ENCODE results near the gene QSER1. TPM values are rescaled to one million over a fixed set of nuclear protein-coding genes. Genes with fewer than 3 reads are reported as not detected.

QSER1 gene
- total and polyA plus RNA-seq, 2 experiments from 2014 or later, result 29.4 to 132 TPM

- H4K20me1 ChIP-seq (replicated peaks; ENCODE audit: insufficient read depth), result peaks cover 53% of the 10 kb centered on the region
- Mint-ChIP-seq H3K9me3 (no peaks in the 10 kb centered on the region), H3K36me3 (ENCODE audit: low read depth) (peaks cover 16% of the 10 kb centered on the region; the same call in 2 of the 3 replicates), H3K27ac (no peak overlapping the region), H3K27me3 (ENCODE audit: insufficient read depth, low read depth, poor library complexity) (peaks cover 2% of the 10 kb centered on the region), H3K4me1 (peaks cover 24% of the 10 kb centered on the region), H3K4me3 (no peak overlapping the region)
- H3K4me3 ChIP-seq, result no peak overlapping the region
- H3F3A ChIP-seq (replicated peaks; ENCODE audit: low read depth), result no peaks in the 10 kb centered on the region
- H3K27ac ChIP-seq (ENCODE audit: low read depth), result peak overlapping the region; percentile 53; the same call in 1 of the 2 replicates
- H3K9me2 ChIP-seq (ENCODE audit: insufficient read depth), result no peaks in the 10 kb centered on the region
- DNase-seq (ENCODE audit: low spot score), result no peak
- H2AFZ ChIP-seq, result no peak overlapping the region
- ATAC-seq, result no peak
- no peak overlapping the region; the same call in 1 of the 2 replicates for H3K4me2 ChIP-seq
- H3K4me1 ChIP-seq (ENCODE audit: insufficient read depth), result peaks cover 9% of the 10 kb centered on the region
- no peak for TF ChIP-seq ZNF114 (CRISPR knock-in tag; IDR thresholded peaks at IDR 0.05)
- no peak for TF ChIP-seq ETS1 (IDR thresholded peaks at IDR 0.05)
- no peak for TF ChIP-seq JUNB (IDR thresholded peaks at IDR 0.05; ENCODE audit: unreplicated experiment)
- no peak for TF ChIP-seq CREB1 (CRISPR knock-in tag; IDR thresholded peaks at IDR 0.05; ENCODE audit: low read depth)
- TF ChIP-seq EZH2 (IDR thresholded peaks at IDR 0.05; ENCODE audit: low read depth, unreplicated experiment), result no peak
- no peak for TF ChIP-seq POLR2AphosphoS5 (IDR thresholded peaks at IDR 0.05; ENCODE audit: low read depth)
- TF ChIP-seq, protein P1, sequence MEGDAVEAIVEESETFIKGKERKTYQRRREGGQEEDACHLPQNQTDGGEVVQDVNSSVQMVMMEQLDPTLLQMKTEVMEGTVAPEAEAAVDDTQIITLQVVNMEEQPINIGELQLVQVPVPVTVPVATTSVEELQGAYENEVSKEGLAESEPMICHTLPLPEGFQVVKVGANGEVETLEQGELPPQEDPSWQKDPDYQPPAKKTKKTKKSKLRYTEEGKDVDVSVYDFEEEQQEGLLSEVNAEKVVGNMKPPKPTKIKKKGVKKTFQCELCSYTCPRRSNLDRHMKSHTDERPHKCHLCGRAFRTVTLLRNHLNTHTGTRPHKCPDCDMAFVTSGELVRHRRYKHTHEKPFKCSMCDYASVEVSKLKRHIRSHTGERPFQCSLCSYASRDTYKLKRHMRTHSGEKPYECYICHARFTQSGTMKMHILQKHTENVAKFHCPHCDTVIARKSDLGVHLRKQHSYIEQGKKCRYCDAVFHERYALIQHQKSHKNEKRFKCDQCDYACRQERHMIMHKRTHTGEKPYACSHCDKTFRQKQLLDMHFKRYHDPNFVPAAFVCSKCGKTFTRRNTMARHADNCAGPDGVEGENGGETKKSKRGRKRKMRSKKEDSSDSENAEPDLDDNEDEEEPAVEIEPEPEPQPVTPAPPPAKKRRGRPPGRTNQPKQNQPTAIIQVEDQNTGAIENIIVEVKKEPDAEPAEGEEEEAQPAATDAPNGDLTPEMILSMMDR (conservative IDR thresholded peaks at IDR 0.05; ENCODE audit: low read depth in 2 of 2), result no peak
- TF ChIP-seq NANOG (IDR thresholded peaks at IDR 0.05; ENCODE audit: borderline replicate concordance), result no peak
- TF ChIP-seq, protein P2, sequence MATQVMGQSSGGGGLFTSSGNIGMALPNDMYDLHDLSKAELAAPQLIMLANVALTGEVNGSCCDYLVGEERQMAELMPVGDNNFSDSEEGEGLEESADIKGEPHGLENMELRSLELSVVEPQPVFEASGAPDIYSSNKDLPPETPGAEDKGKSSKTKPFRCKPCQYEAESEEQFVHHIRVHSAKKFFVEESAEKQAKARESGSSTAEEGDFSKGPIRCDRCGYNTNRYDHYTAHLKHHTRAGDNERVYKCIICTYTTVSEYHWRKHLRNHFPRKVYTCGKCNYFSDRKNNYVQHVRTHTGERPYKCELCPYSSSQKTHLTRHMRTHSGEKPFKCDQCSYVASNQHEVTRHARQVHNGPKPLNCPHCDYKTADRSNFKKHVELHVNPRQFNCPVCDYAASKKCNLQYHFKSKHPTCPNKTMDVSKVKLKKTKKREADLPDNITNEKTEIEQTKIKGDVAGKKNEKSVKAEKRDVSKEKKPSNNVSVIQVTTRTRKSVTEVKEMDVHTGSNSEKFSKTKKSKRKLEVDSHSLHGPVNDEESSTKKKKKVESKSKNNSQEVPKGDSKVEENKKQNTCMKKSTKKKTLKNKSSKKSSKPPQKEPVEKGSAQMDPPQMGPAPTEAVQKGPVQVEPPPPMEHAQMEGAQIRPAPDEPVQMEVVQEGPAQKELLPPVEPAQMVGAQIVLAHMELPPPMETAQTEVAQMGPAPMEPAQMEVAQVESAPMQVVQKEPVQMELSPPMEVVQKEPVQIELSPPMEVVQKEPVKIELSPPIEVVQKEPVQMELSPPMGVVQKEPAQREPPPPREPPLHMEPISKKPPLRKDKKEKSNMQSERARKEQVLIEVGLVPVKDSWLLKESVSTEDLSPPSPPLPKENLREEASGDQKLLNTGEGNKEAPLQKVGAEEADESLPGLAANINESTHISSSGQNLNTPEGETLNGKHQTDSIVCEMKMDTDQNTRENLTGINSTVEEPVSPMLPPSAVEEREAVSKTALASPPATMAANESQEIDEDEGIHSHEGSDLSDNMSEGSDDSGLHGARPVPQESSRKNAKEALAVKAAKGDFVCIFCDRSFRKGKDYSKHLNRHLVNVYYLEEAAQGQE (IDR thresholded peaks at IDR 0.05; ENCODE audit: unreplicated experiment), result no peak
- TF ChIP-seq ZNF331 (CRISPR knock-in tag; IDR thresholded peaks at IDR 0.05; ENCODE audit: low read depth), result no peak
- TF ChIP-seq ZNF462 (CRISPR knock-in tag; IDR thresholded peaks at IDR 0.05), result no peak
- TF ChIP-seq STAT1 (IDR thresholded peaks at IDR 0.05; ENCODE audit: unreplicated experiment), result no peak
- no peak for TF ChIP-seq EZH2phosphoT487 (IDR thresholded peaks at IDR 0.05; ENCODE audit: unreplicated experiment)
- H3K79me2 ChIP-seq (replicated peaks; ENCODE audit: insufficient read depth), result peaks cover 100% of the 10 kb centered on the region
- no peaks in the 10 kb centered on the region for H3K27me3 ChIP-seq (ENCODE audit: insufficient read depth)
- H3K36me3 ChIP-seq (ENCODE audit: insufficient read depth), result no peaks in the 10 kb centered on the region
Observed at GRCh38 chr11:32919338-32919737, 26.7 kb downstream of the QSER1 start.

Measured in GM23338 (cell line).